Mucosa of stomach (tissue), 1 donor: Measurements from ENCODE around the gene C2orf81.

Experiments
- H3K27me3 ChIP-seq: one replicate; pipeline ENCODE4 v1.7.0; 2013; ENCODE audit warnings: mild to moderate bottlenecking, low read length; ENCODE audit not compliant: control insufficient read depth, insufficient read depth
- H3K36me3 ChIP-seq: one replicate; pipeline ENCODE4 v1.7.0; 2013; ENCODE audit warnings: low read length; ENCODE audit not compliant: control insufficient read depth, insufficient read depth
- H3K4me1 ChIP-seq: one replicate; pipeline ENCODE4 v1.7.0; 2013; ENCODE audit warnings: mild to moderate bottlenecking, low read length; ENCODE audit not compliant: control insufficient read depth, insufficient read depth
- H3K4me3 ChIP-seq: one replicate; pipeline ENCODE4 v1.7.0; 2013; ENCODE audit warnings: low read length
- H3K9ac ChIP-seq: one replicate; pipeline ENCODE4 v1.7.0; 2013; ENCODE audit warnings: mild to moderate bottlenecking, low read length, moderate library complexity
- H3K9me3 ChIP-seq: one replicate; pipeline ENCODE4 v1.7.0; 2013; ENCODE audit warnings: mild to moderate bottlenecking, low read length, moderate library complexity; ENCODE audit not compliant: control insufficient read depth
- donor health status: Pancreatic carcinoma.

Gene C2orf81

DNA sequence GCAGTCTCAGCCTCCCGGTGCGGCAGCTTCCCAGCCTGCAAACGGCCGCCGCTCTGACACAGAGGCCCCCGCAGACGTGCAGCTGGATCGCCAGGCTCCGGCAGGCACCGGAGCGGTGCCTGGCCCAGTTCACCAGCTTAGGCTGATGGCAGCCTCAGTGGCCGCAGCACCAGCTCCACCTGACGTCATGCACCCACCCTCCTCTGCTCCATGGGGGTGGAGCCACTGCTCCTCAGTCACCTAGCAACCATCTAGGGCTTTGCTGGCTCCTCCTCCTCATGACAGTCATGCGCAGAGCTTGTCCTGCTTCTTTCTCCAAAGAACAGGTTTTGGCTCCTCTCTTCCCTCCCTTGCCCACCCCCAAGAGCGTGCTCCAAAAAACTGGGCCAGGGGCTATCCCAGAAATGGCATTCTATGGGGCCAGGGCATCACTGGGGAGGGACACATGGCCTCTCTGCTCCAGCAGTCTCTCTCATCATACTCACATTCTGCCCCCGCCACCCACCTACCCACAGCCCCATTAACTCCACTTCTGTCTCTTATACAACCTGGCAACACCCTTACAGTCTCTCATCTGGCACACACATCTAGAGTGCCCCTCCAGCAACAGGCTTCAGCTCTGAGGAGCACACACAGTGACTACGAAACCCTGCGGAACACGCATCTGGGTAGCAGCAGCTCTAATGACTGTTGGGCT lies 46.8 kb downstream of the C2orf81 start:
- peaks cover 24% of the 10 kb centered on the region for H3K36me3 ChIP-seq
- no peak overlapping the region for H3K9ac ChIP-seq
- no peaks in the 10 kb centered on the region for H3K27me3 ChIP-seq
- H3K4me1 ChIP-seq: peaks cover 27% of the 10 kb centered on the region
- H3K9me3 ChIP-seq: no peaks in the 10 kb centered on the region
- no peak overlapping the region for H3K4me3 ChIP-seq

DNA sequence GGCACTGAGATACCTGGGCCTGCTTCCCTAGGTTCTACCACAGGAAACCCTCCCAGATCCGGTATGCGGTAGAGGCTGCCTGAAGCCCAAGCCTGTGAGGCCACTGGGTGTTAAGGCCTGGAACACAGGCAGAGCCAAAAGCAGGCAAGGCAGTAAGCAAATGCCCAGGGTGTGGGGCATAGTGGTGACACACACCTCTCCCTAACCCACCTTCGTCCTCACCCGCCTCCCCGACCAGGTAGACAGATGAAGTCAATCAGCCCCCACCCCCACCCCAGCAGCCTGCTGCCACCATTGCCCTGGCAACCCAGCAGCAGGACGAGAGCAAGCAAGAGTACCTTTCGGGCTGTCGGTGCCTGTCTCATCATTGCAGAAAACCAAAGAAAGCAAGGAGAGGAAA lies 47.4 kb downstream of the C2orf81 start:
- no peaks in the 10 kb centered on the region for H3K27me3 ChIP-seq
- H3K4me1 ChIP-seq: peaks cover 22% of the 10 kb centered on the region
- no peak overlapping the region for H3K9ac ChIP-seq
- H3K4me3 ChIP-seq: no peak overlapping the region
- no peaks in the 10 kb centered on the region for H3K9me3 ChIP-seq
- H3K36me3 ChIP-seq: peaks cover 28% of the 10 kb centered on the region

DNA sequence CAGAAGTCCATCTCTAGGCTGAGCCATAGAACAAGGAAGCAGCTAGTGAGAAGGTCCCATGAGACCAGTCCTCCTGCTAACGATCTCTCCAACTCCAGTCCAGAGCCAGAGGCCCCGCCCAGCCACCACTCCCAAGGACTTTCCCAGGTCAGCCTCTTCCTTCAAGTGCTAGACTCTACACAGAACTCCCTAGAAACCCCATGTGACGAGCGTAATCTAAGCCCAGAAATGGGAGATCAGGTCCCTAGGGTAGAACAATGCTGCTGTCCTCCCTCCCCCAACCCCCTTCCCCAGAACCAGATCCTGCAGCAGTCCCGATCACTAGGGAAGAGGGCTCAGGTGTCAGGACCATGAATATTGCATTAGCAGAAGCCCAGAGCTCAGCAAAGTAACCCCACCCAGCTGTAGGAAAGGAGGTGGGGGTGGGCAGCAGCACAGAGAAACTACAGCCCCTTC lies 48.2 kb downstream of the C2orf81 start:
- H3K9ac ChIP-seq: no peak overlapping the region
- H3K4me1 ChIP-seq: peaks cover 22% of the 10 kb centered on the region
- no peaks in the 10 kb centered on the region for H3K9me3 ChIP-seq
- H3K4me3 ChIP-seq: no peak overlapping the region
- peaks cover 34% of the 10 kb centered on the region for H3K36me3 ChIP-seq
- no peaks in the 10 kb centered on the region for H3K27me3 ChIP-seq

- Histone ChIP-seq H3K4me1 (peaks cover 22% of the 10 kb centered on the region), H3K9me3 (no peaks in the 10 kb centered on the region), H3K4me3 (no peak overlapping the region), H3K9ac (no peak overlapping the region), H3K27me3 (no peaks in the 10 kb centered on the region), H3K36me3 (peaks cover 35% of the 10 kb centered on the region)
Measured at GRCh38 chr2:74372674-74373073, 48.7 kb downstream of the C2orf81 start.

GRCh38 chr2:74371421-74371820 lies 50.0 kb downstream of the C2orf81 start:
- H3K4me1 ChIP-seq: peaks cover 22% of the 10 kb centered on the region
- no peak overlapping the region for H3K9ac ChIP-seq
- peaks cover 32% of the 10 kb centered on the region for H3K36me3 ChIP-seq
- no peaks in the 10 kb centered on the region for H3K27me3 ChIP-seq
- H3K9me3 ChIP-seq: no peaks in the 10 kb centered on the region
- H3K4me3 ChIP-seq: no peak overlapping the region

DNA sequence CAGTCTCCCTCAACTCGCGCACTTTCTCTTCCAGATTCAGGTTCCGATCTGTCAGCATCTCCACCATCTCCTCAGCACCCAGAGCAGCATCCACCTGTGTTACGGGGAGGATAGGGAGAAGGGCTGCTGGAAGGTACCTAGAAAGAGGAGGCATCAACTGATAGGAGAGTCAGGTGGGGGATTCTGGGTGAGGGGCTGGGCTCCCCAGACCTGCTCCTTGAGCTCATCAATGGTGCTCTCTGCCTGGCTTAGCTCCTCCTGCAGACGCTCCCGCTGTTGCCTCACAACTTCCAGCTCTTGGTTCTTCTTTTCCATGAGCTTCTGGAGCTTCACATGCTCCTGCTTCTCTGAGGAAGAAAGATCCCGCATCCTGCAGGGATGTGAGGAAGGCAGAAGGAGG lies 51.4 kb downstream of the C2orf81 start:
- peaks cover 31% of the 10 kb centered on the region for H3K36me3 ChIP-seq
- H3K9me3 ChIP-seq: no peaks in the 10 kb centered on the region
- H3K4me3 ChIP-seq: no peak overlapping the region
- peaks cover 22% of the 10 kb centered on the region for H3K4me1 ChIP-seq
- H3K27me3 ChIP-seq: no peaks in the 10 kb centered on the region
- no peak overlapping the region for H3K9ac ChIP-seq

DNA sequence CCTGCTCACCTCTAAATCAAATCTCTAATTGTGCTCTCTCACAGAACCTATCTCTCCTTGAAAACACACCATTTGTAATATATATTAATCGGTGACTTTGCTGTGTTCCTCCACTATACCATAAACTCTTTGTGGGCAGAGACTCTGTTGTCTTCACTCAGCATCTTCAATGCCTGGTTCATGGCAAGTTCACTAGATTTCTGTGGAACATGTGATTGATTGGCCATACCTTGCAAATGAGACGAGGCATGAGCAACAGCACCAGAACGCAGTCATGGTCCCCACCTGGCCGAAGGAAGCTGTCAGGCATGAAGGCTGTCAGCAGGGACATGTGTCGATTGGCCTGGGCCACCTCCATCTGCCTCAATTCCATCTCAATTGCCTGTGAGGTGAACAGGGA lies 52.9 kb downstream of the C2orf81 start:
- no peaks in the 10 kb centered on the region for H3K9me3 ChIP-seq
- peaks cover 12% of the 10 kb centered on the region for H3K4me1 ChIP-seq
- peaks cover 43% of the 10 kb centered on the region for H3K36me3 ChIP-seq
- no peaks in the 10 kb centered on the region for H3K27me3 ChIP-seq
- no peak overlapping the region for H3K4me3 ChIP-seq
- no peak overlapping the region for H3K9ac ChIP-seq

GRCh38 chr2:74367789-74368188 lies 53.6 kb downstream of the C2orf81 start:
- H3K9ac ChIP-seq: no peak overlapping the region
- no peaks in the 10 kb centered on the region for H3K9me3 ChIP-seq
- no peaks in the 10 kb centered on the region for H3K27me3 ChIP-seq
- H3K4me1 ChIP-seq: peaks cover 6% of the 10 kb centered on the region
- H3K4me3 ChIP-seq: no peak overlapping the region
- peaks cover 44% of the 10 kb centered on the region for H3K36me3 ChIP-seq

DNA sequence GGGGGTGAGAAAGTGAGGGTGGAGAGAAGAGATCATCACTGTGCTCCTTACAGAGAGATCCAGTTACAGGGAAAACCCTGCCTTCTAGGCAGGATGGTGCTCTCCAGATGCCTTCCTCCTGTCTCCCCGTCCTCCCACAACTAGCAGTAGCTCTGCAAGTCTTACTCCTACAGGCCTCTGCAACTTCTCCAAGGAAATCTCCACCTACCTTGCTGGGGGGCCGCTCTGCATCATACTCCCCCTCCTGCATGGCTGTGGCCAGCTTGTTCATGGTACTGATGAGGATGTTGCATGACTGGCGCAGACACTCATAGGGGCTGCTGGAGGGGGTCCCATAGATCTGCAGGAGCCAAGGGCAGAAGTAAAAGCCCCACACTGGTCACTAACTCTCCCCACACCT lies 55.4 kb downstream of the C2orf81 start:
- Histone ChIP-seq H3K4me3 (no peak overlapping the region), H3K9me3 (no peaks in the 10 kb centered on the region), H3K9ac (no peak overlapping the region), H3K36me3 (peaks cover 50% of the 10 kb centered on the region), H3K4me1 (no peaks in the 10 kb centered on the region), H3K27me3 (no peaks in the 10 kb centered on the region)

DNA sequence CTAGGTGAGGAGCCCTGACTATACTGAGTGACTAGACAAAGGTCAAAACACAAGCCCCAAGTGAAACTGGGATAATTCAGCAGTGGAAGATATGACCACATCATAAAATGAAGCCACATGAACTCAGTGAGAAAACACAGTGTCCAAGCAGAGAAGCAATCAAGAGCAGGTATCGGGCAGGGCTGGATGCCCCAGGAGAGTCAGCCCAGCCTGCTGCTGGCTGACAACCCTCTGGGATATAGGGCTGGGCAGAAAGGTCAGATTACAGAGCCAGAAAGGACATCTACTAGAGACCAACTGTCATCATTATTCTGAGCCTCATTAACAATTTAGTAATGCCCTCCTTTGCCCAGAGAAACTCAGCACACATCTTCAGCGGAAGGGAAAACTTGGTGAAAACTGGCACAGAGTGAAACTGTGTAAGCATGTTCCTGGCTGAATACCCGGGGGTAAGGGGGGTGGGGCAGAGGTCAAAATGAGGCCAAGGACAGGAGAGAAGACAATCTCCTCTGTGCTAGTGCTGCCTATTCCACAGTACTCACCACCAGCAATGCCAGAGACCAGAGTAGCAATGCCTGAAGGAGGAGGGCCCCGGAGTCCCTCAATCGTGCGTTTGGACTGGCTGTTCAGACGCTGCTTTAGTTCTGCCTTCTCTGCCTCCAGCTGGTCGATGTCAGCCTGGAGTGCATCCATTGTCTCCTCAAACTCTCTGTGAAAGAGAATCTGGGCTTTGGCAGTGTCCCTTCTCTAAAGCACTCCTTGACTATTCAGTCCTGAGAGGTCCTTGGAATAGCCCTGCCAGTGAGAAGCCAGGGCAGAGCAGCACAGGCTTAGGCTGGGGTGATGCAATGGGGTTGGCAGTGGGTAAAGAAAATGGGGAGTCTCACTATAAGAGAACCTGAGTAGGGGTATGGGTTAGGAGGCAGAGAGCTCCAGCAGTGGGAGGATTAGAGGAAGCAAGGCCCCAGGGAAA lies 56.6 kb downstream of the C2orf81 start:
- no peak overlapping the region for H3K9ac ChIP-seq
- H3K36me3 ChIP-seq: peaks cover 42% of the 10 kb centered on the region
- H3K9me3 ChIP-seq: no peaks in the 10 kb centered on the region
- no peak overlapping the region for H3K4me3 ChIP-seq
- H3K27me3 ChIP-seq: no peaks in the 10 kb centered on the region
- no peaks in the 10 kb centered on the region for H3K4me1 ChIP-seq
